G401.6 (cell line): ENCODE data around the gene SCYGR5.

Experiments
- FAIRE-seq: peaks from 2 replicates; lab custom pipeline; 2012; peaks lifted over from hg19 to GRCh38; lab: Jason Lieb, UNC

Gene SCYGR5

DNA sequence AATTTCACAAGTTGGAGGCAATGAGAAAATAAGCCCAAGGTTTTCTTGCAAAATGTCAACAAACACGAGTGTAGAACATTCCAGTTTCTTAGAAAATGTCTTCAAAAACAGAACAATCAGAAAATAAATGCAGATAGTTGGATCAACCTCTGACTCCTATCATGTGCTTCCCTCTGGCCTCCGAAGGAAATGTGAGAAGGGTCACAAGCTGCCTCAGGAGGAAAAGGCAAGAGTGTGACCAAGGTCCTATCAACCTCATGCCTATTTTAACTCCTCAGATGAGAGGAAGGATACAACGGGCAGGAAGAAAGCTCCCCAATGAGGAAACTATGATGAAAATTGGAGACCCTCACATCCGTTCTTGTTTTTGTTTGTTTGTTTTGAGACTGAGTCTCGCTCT is 7.9 kb downstream of the SCYGR5 start:
- no peak for FAIRE-seq

- no peak for FAIRE-seq
These were observed 11.3 kb downstream of the SCYGR5 start for GRCh38 chr2:227677928-227678327.

- FAIRE-seq, result no peak
These were observed 17.7 kb downstream of the SCYGR5 start for GRCh38 chr2:227684258-227684657.

DNA sequence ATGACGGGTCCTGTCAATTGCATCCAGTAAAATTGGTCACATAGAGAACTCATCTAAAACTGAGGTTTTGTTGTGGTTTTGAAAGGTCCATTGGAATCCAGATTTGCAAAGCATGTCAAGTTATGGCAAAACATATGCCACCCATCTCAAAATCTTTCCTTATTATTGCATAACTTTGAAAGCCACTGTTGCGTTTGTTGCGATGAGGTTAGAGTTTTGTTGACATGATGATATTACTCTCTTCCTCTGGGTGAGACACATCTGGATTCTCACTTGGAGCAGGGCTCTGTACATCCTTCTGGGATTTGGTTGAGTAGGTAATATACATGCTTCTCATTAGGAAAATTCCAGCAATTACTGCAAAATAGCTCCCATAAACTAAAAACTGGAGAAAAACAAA is 20.6 kb downstream of the SCYGR5 start:
- no peak for FAIRE-seq

- no peak for FAIRE-seq
These were observed 30.5 kb downstream of the SCYGR5 start for GRCh38 chr2:227696990-227697679.

DNA sequence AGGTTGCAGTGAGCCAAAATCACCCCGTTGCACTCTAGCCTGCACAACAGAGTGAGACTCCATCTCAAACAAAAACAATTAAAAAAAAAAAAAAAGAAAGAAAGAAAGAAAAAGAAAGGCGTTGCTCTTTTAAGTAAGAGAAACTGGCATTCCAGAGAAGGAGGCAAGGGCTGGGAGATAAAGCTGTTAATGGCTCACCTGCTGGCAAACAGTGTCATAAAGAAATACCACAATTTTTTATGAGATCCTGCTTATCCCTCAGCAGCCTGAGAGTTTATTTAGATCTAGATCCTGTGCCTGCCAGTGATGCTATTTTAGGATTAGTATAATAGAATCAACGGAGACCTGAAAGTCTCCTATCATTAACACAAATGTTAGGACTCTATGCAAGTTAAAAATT is 35.0 kb downstream of the SCYGR5 start:
- FAIRE-seq, result no peak

DNA sequence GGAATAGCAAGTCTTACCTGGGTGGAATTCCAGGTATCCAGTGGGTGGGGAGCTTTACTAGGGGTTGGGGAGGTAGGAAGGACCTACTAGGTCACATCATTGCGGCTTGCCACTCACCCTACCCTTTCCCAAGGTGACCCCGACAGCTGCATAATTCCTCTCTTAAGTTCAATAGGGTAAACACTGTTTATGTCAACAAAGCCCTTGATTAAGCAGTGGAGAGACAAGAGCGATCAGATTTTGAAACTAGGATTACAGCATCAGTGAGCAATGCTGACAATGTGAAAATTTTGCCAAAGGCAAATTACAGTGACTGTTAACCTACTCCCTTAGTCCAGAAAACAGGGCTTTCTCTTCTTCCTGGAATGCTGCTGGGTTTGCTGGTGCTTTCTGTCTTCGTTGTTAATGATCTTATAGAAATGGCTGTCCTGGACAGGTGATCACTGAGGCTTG is 36.7 kb downstream of the SCYGR5 start:
- FAIRE-seq, result no peak

DNA sequence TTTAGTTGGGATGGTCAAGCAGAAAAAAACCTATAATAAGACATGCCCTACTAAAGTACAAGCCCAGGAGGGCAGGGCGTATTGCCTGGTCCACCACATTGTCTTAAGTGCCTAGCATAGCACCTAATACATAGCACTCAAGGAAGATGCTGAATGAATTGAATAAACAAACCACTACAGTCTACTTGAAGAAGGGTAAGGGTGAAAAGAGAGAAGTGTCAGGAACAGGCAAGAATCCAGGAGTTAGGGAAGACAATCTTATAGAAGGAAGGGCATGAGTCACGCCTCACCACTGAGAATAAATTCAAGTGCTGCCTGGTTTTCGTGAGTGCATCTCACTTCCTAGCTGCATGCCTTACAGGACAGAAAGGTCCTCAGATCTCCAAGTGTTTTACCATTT is 37.4 kb downstream of the SCYGR5 start:
- FAIRE-seq, result no peak

DNA sequence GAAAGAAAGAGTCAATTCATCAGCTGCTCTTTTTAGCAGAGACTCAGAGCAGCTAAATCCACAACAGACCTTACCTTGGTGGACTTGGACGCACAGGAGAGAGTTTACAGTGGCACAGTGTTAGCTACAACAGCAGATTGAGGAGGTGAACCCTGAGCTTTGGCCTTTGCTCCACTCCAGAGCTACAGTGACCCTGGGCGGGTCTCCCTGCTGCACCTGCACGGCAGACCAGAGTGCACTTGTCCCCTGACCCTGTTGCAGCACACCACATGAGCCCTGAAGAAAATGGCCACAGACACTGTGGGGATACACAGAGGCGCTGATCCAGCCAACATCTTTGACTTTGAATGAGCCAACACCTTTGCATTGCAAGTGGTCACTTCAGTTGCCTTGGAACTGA is 40.3 kb downstream of the SCYGR5 start:
- no peak for FAIRE-seq

DNA sequence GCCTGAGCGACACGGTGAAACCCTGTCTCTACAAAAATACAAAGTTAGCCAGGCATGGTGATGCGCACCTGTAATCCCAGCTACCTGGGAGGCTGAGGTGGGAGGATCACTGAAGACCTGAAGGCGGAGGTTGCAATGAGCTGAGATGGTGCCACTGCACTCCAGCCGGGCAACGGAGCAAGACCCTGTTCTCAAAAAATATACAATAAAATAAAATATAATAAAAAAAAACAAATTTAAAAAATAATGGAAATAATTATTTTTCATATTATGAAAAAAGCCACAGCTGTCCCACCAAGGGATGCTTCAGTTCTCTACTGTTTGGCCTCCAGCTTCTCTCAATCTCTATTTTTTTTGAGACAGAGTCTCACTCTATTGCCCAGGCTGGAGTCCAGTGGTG is 40.8 kb downstream of the SCYGR5 start:
- FAIRE-seq, result no peak

DNA sequence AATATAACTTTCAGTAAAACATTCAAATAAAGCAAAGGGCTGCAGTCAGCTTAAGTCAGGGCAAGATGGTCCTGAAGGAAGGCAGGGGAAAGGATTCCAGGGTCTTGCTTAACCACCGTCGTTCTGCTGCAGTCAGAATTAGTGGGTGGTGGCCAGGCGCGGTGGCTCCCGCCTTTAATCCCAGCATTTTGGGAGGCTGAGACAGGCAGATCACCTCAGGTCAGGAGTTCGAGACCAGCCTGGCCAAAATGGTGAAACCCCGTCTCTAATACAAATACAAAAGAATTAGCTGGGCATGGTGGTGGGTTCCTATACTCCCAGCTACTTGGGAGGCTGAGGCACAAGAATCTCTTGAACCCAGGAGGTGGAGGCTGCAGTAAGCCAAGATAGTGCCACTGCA is 44.4 kb downstream of the SCYGR5 start:
- no peak for FAIRE-seq

GRCh38 chr2:227713291-227713690 is 46.7 kb downstream of the SCYGR5 start:
- FAIRE-seq, result no peak

- no peak for FAIRE-seq
These were observed 49.9 kb downstream of the SCYGR5 start for GRCh38 chr2:227716501-227716900.
